ENCODE results near the gene MLPH. TPM values are rescaled to one million over a fixed set of nuclear protein-coding genes. Genes with fewer than 3 reads are reported as not detected.
A peak's percentile ranks its signal among the peaks of the same experiment; 100 is the strongest.

Gene MLPH
- total RNA-seq, 2 experiments from 2014 or later, result not detected

DNA sequence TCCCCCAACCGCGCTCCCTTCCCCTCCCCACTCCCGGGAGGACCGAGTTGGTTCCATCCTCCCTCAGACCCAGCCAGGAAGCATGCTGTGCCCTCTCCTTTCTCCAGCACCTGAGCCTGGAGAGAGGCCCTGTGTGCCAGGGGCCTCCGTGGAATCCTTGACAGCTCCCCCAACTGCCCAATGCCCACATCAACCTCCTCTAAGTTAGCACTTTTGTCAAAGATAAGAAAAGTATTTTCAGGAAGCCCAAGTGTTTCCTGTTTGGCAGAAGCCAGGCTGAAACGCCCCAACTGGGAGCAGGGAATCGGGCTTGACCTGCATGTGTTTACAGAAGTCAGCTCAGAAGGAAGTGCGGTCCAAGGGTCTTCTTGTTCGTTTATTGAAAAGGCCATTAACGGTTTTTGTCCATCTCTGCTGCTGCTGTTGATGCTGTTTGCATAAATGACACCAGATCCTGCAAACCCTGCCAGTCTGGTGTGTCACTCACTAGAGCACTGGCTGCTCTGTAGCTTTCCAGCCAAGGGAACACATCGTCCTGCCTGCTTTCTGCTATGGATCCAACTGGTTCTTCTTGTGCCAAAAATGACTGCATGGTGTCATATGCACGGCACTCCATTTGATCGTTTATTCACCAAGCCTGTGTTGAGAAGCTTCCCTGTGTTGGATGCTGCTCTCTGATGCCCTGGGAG, 37.7 kb upstream of the MLPH start:
- ATAC-seq, result no peak
- H3K4me3 Mint-ChIP-seq, result no peak overlapping the region
- no peaks in the 10 kb centered on the region for H3K36me3 Mint-ChIP-seq (ENCODE audit: low read depth)
- no peak overlapping the region for H3K27ac Mint-ChIP-seq
- CTCF ChIA-PET, result interaction anchor here (1.2 to 1.9 kb wide), 2 partner anchors 26 to 28 kb away, joined by 3 to 10 read pairs; no protein-coding TSS in a partner anchor
- H3K4me1 Mint-ChIP-seq (ENCODE audit: low read depth), result no peaks in the 10 kb centered on the region
- no peaks in the 10 kb centered on the region for H3K9me3 Mint-ChIP-seq (ENCODE audit: insufficient read depth)
- H3K27me3 Mint-ChIP-seq (ENCODE audit: low read depth), result peaks cover 2% of the 10 kb centered on the region
- no peak for DNase-seq
- POLR2A ChIA-PET, result interaction anchor here (0.6 kb wide), 1 partner anchor 1010 kb away, joined by 3 read pairs; no protein-coding TSS in a partner anchor

DNA sequence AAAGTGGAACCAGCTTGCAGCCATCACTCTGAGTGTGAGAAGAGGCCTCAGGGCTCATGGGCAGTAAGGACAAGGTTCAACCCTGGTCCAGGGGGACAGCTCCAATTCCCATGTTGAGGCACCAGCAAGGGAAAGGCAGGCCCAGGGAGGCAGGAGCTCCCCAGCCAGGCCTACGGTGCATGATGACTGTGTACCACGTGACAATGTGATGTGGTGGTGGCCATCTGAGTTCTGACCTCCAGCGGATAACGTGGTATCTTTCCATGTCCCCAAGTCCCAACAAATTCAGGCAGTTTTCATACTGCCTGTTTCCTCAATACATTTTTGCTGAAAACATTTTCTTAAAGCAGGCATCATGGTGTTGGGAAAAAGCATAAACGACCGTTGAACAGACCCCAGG, 36.9 kb upstream of the MLPH start:
- CTCF ChIA-PET, result interaction anchor here (1.2 to 1.9 kb wide), 3 partner anchors 15 to 28 kb away, joined by 3 to 10 read pairs (median 3); no protein-coding TSS in a partner anchor
- POLR2A ChIA-PET, result no interaction called here

GRCh38 chr2:237450583-237450982, 36.5 kb upstream of the MLPH start:
- CTCF ChIA-PET, result interaction anchor here (1.5 to 1.9 kb wide), 2 partner anchors 16 to 29 kb away, joined by 3 to 10 read pairs; no protein-coding TSS in a partner anchor
- H3K4me3 Mint-ChIP-seq, result no peak overlapping the region

More for the DNA sequence above, 36.9 kb upstream of the MLPH start:
- no peak overlapping the region for H3K4me3 Mint-ChIP-seq
- no peak for ATAC-seq
- H3K36me3 Mint-ChIP-seq (ENCODE audit: low read depth), result no peaks in the 10 kb centered on the region
- peaks cover 3% of the 10 kb centered on the region for H3K27me3 Mint-ChIP-seq (ENCODE audit: low read depth)
- H3K9me3 Mint-ChIP-seq (ENCODE audit: insufficient read depth), result no peaks in the 10 kb centered on the region
- H3K4me1 Mint-ChIP-seq (ENCODE audit: low read depth), result no peaks in the 10 kb centered on the region
- no peak for DNase-seq
- no peak overlapping the region for H3K27ac Mint-ChIP-seq

GRCh38 chr2:237451643-237452469, 35.2 kb upstream of the MLPH start:
- ChIA-PET CTCF (interaction anchor here (1.0 kb wide), 1 partner anchor 31 kb away, joined by 5 read pairs; no protein-coding TSS in a partner anchor), POLR2A (no interaction called here)
- no peaks in the 10 kb centered on the region for H3K36me3 Mint-ChIP-seq (ENCODE audit: low read depth)
- no peak for ATAC-seq
- DNase-seq, result no peak
- peaks cover 3% of the 10 kb centered on the region for H3K27me3 Mint-ChIP-seq (ENCODE audit: low read depth)
- H3K27ac Mint-ChIP-seq, result no peak overlapping the region
- no peaks in the 10 kb centered on the region for H3K9me3 Mint-ChIP-seq (ENCODE audit: insufficient read depth)
- H3K4me1 Mint-ChIP-seq (ENCODE audit: low read depth), result no peaks in the 10 kb centered on the region
- H3K4me3 Mint-ChIP-seq, result no peak overlapping the region

More at GRCh38 chr2:237450583-237450982, 36.5 kb upstream of the MLPH start:
- peaks cover 3% of the 10 kb centered on the region for H3K27me3 Mint-ChIP-seq (ENCODE audit: low read depth)
- H3K4me1 Mint-ChIP-seq (ENCODE audit: low read depth), result no peaks in the 10 kb centered on the region
- no peaks in the 10 kb centered on the region for H3K36me3 Mint-ChIP-seq (ENCODE audit: low read depth)
- ATAC-seq, result no peak
- H3K9me3 Mint-ChIP-seq (ENCODE audit: insufficient read depth), result no peaks in the 10 kb centered on the region
- DNase-seq, result no peak
- H3K27ac Mint-ChIP-seq, result no peak overlapping the region
- POLR2A ChIA-PET, result no interaction called here

GRCh38 chr2:237452861-237453260, 34.2 kb upstream of the MLPH start:
- Mint-ChIP-seq H3K36me3 (ENCODE audit: low read depth) (no peaks in the 10 kb centered on the region), H3K9me3 (ENCODE audit: insufficient read depth) (peaks cover under 1% of the 10 kb centered on the region), H3K27ac (no peak overlapping the region), H3K4me3 (no peak overlapping the region), H3K27me3 (ENCODE audit: low read depth) (peaks cover 3% of the 10 kb centered on the region), H3K4me1 (ENCODE audit: low read depth) (no peaks in the 10 kb centered on the region)
- ATAC-seq (no peak), DNase-seq (no peak)
- CTCF ChIA-PET, result interaction anchor here (1.1 kb wide), 1 partner anchor 32 kb away, joined by 3 read pairs; no protein-coding TSS in a partner anchor
- POLR2A ChIA-PET, result no interaction called here

- Mint-ChIP-seq H3K4me3 (no peak overlapping the region), H3K36me3 (ENCODE audit: low read depth) (no peaks in the 10 kb centered on the region), H3K4me1 (ENCODE audit: low read depth) (peaks cover 8% of the 10 kb centered on the region), H3K27me3 (ENCODE audit: low read depth) (peaks cover 3% of the 10 kb centered on the region), H3K27ac (no peak overlapping the region), H3K9me3 (ENCODE audit: insufficient read depth) (peaks cover 5% of the 10 kb centered on the region)
- ATAC-seq (no peak), DNase-seq (no peak)
- ChIA-PET CTCF (interaction anchor here (1.1 kb wide), 1 partner anchor 33 kb away, joined by 3 read pairs; no protein-coding TSS in a partner anchor), POLR2A (no interaction called here)
Observed at GRCh38 chr2:237453671-237454070, 33.4 kb upstream of the MLPH start.

DNA sequence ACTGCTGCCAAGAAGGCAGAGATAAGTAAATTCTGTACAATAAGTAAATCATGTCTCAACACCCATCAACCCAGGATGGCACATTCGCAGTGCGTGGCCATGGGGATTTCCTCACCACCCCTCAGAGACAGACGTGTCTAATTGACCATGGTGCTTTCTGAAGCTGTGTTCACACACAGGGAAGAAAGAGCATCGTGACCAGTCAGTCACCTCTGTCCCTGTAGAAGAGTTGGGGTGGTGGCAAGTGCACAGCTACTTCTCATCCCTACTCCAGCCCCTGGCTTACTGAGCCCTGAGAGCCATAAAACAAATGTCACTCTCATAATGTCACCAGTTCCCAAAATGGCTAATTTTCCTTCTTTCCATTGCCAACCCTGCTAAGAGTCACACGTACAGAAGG, 31.3 kb upstream of the MLPH start:
- ATAC-seq, result no peak
- Mint-ChIP-seq H3K9me3 (ENCODE audit: insufficient read depth) (peaks cover 7% of the 10 kb centered on the region), H3K27me3 (ENCODE audit: low read depth) (peaks cover 3% of the 10 kb centered on the region), H3K36me3 (ENCODE audit: low read depth) (no peaks in the 10 kb centered on the region), H3K4me1 (ENCODE audit: low read depth) (peaks cover 20% of the 10 kb centered on the region), H3K27ac (no peak overlapping the region), H3K4me3 (no peak overlapping the region)
- ChIA-PET POLR2A (interaction anchor here (0.6 kb wide), 1 partner anchor 784 kb away, joined by 3 read pairs; the partner anchor contains the start of gene HES6), CTCF (interaction anchor here (1.5 kb wide), 2 partner anchors 20 to 34 kb away, joined by 3 to 6 read pairs; no protein-coding TSS in a partner anchor)
- DNase-seq, result no peak

- POLR2A ChIA-PET, result interaction anchor here (0.6 kb wide), 1 partner anchor 784 kb away, joined by 3 read pairs; the partner anchor contains the start of gene HES6
- ATAC-seq (no peak), DNase-seq (no peak)
- H3K4me3 Mint-ChIP-seq, result no peak overlapping the region
- peaks cover 20% of the 10 kb centered on the region for H3K4me1 Mint-ChIP-seq (ENCODE audit: low read depth)
- CTCF ChIA-PET, result interaction anchor here (1.5 kb wide), 2 partner anchors 19 to 35 kb away, joined by 3 to 6 read pairs; no protein-coding TSS in a partner anchor
- no peaks in the 10 kb centered on the region for H3K36me3 Mint-ChIP-seq (ENCODE audit: low read depth)
- peaks cover 7% of the 10 kb centered on the region for H3K9me3 Mint-ChIP-seq (ENCODE audit: insufficient read depth)
- no peak overlapping the region for H3K27ac Mint-ChIP-seq
- H3K27me3 Mint-ChIP-seq (ENCODE audit: low read depth), result peaks cover 3% of the 10 kb centered on the region
Observed at GRCh38 chr2:237456200-237456843, 30.7 kb upstream of the MLPH start.

DNA sequence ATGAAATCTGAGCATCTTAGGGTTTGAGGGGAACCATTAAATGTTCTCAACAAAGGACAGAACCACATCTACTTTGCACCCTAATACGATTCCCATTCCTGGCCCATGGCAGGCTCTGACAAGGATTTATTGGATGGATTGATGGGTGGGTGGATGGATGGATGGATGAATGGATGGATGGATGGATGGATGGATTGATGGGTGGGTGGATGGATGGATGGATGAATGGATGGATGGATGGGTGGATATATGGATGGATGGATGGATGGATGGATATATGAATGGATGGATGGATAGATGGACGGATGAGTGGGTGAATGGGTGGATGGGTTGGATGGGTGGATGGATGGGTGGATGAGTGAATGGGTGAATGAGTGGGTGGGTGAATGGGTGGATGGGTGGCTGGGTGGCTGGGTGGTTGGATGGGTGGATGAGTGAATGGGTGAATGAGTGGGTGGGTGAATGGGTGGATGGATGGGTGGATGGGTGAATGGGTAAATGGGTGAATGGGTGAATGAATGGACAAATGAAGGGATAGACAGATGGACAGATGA, 29.6 kb upstream of the MLPH start:
- Mint-ChIP-seq H3K4me3 (no peak overlapping the region), H3K4me1 (ENCODE audit: low read depth) (peaks cover 20% of the 10 kb centered on the region), H3K9me3 (ENCODE audit: insufficient read depth) (peaks cover 7% of the 10 kb centered on the region), H3K27me3 (ENCODE audit: low read depth) (peaks cover 3% of the 10 kb centered on the region), H3K27ac (no peak overlapping the region), H3K36me3 (ENCODE audit: low read depth) (no peaks in the 10 kb centered on the region)
- ChIA-PET POLR2A (interaction anchor here (1.3 kb wide), 1 partner anchor 22 kb away, joined by 5 read pairs; no protein-coding TSS in a partner anchor), CTCF (interaction anchor here (1.5 to 2.1 kb wide), 3 partner anchors 18 to 36 kb away, joined by 3 to 14 read pairs (median 6); no protein-coding TSS in a partner anchor)
- DNase-seq, result no peak
- ATAC-seq, result no peak

DNA sequence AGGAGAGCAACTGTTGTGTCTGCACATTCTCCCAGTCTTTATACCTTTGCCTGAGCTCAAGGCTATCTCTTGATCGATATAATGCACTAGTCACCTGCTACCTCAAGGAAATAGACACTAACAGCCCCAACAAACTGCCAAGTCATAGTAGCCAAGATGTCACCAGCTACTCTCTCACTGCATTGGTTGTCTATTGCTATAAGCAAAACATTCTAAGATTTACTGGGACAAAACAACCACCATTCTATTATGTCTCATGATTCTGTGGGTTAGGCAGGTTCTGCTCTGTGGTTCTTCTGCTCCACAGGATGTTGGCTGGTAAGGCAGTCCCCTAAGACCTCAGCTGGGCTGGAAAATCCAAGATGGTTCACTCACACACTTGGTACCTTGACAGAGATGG, 28.5 kb upstream of the MLPH start:
- no peak for DNase-seq
- H3K4me3 Mint-ChIP-seq, result no peak overlapping the region
- CTCF ChIA-PET, result interaction anchor here (0.8 to 2.1 kb wide), 3 partner anchors 17 to 37 kb away, joined by 3 to 14 read pairs (median 3); no protein-coding TSS in a partner anchor
- H3K27me3 Mint-ChIP-seq (ENCODE audit: low read depth), result peaks cover 5% of the 10 kb centered on the region
- H3K36me3 Mint-ChIP-seq (ENCODE audit: low read depth), result no peaks in the 10 kb centered on the region
- POLR2A ChIA-PET, result interaction anchor here (0.9 to 1.3 kb wide), 2 partner anchors 17 to 23 kb away, joined by 3 to 5 read pairs; no protein-coding TSS in a partner anchor
- peaks cover 20% of the 10 kb centered on the region for H3K4me1 Mint-ChIP-seq (ENCODE audit: low read depth)
- peak overlapping the region; percentile 3 for H3K27ac Mint-ChIP-seq
- no peak for ATAC-seq
- H3K9me3 Mint-ChIP-seq (ENCODE audit: insufficient read depth), result peaks cover 7% of the 10 kb centered on the region

- DNase-seq, result no peak
- peaks cover 4% of the 10 kb centered on the region for H3K27me3 Mint-ChIP-seq (ENCODE audit: low read depth)
- CTCF ChIA-PET, result interaction anchor here (0.8 to 2.1 kb wide), 4 partner anchors 16 to 38 kb away, joined by 3 to 14 read pairs (median 3); no protein-coding TSS in a partner anchor
- no peak overlapping the region for H3K4me3 Mint-ChIP-seq
- H3K4me1 Mint-ChIP-seq (ENCODE audit: low read depth), result peaks cover 20% of the 10 kb centered on the region
- H3K27ac Mint-ChIP-seq, result no peak overlapping the region
- no peaks in the 10 kb centered on the region for H3K36me3 Mint-ChIP-seq (ENCODE audit: low read depth)
- H3K9me3 Mint-ChIP-seq (ENCODE audit: insufficient read depth), result peaks cover 8% of the 10 kb centered on the region
- no peak for ATAC-seq
- POLR2A ChIA-PET, result interaction anchor here (0.9 kb wide), 1 partner anchor 17 kb away, joined by 3 read pairs; no protein-coding TSS in a partner anchor
Observed at GRCh38 chr2:237459226-237459625, 27.8 kb upstream of the MLPH start.

Measured in activated CD8-positive, alpha-beta T cell treated with anti-CD3 and anti-CD28 coated beads, Interleukin-2, amount 10 ng/mL, durations not matched to agents 7 days and 5 days (primary cell).